Endodermal cell (in vitro differentiated cells): ENCODE results near the gene PXDN. TPM values are rescaled to one million over a fixed set of nuclear protein-coding genes. Genes with fewer than 3 reads are reported as not detected.

Experiments
- DNase-seq: peaks from one replicate; pipeline ENCODE4 v3.0.0-alpha.2; 2017
- H3K27ac ChIP-seq: 2 replicates; pipeline ENCODE4 v1.5.1; 2013; ENCODE audit warnings: mild to moderate bottlenecking, low read depth, low read length, moderate library complexity
- H3K27me3 ChIP-seq: 2 replicates; pipeline ENCODE4 v1.6.1; 2013; ENCODE audit warnings: mild to moderate bottlenecking, low read length, moderate library complexity; ENCODE audit not compliant: insufficient read depth, control insufficient read depth, poor library complexity, severe bottlenecking
- H3K36me3 ChIP-seq: 2 replicates; pipeline ENCODE4 v1.7.0; 2013; ENCODE audit warnings: mild to moderate bottlenecking, low read length, moderate library complexity; ENCODE audit not compliant: control insufficient read depth, insufficient read depth
- H3K4me1 ChIP-seq: one replicate; pipeline ENCODE4 v1.7.0; 2013; ENCODE audit warnings: low read length; ENCODE audit not compliant: control insufficient read depth, insufficient read depth
- H3K4me3 ChIP-seq: 2 replicates; pipeline ENCODE4 v1.5.1; 2013; ENCODE audit warnings: mild to moderate bottlenecking, low read length, moderate library complexity
- H3K9ac ChIP-seq: 2 replicates; pipeline ENCODE4 v1.6.1; 2013; ENCODE audit warnings: mild to moderate bottlenecking, low read length, moderate library complexity; ENCODE audit not compliant: poor library complexity, severe bottlenecking; ENCODE audit errors: extremely low read depth
- H3K9me3 ChIP-seq: 2 replicates; pipeline ENCODE4 v1.6.1; 2013; ENCODE audit warnings: mild to moderate bottlenecking, low read length, moderate library complexity; ENCODE audit not compliant: control insufficient read depth
- H3K27ac Mint-ChIP-seq: 2 replicates; pipeline ENCODE4 v1.8.0; 2020; ENCODE audit warnings: mixed read lengths
- H3K27me3 Mint-ChIP-seq: 2 replicates; pipeline ENCODE4 v1.8.0; 2021; ENCODE audit warnings: mild to moderate bottlenecking, mixed read lengths; ENCODE audit not compliant: insufficient read depth
- H3K36me3 Mint-ChIP-seq: 2 replicates; pipeline ENCODE4 v1.8.0; 2020; ENCODE audit warnings: low read depth, mixed read lengths
- H3K4me1 Mint-ChIP-seq: 2 replicates; pipeline ENCODE4 v1.8.0; 2020; ENCODE audit warnings: mixed read lengths
- H3K4me3 Mint-ChIP-seq: 2 replicates; pipeline ENCODE4 v1.8.0; 2020; ENCODE audit warnings: mild to moderate bottlenecking, moderate library complexity, mixed read lengths
- H3K9me3 Mint-ChIP-seq: 2 replicates; pipeline ENCODE4 v1.8.0; 2020; ENCODE audit warnings: mild to moderate bottlenecking, mixed read lengths
- CTCF ChIP-seq: fragments of 200-600 bp; sonication (generic); conservative IDR thresholded peaks from 2 replicates; pipeline ENCODE4 v1.5.0; 2021; ENCODE audit warnings: antibody characterized with exemption, mild to moderate bottlenecking
- WGBS, 2 experiments: methylation state at CpG; one replicate each; pipeline versions ENCODE4 v1.1.5 to v1.1.7; 2013; ENCODE audit warnings: missing lambda C conversion rate in 2 of 2, mixed read lengths in 1 of 2; ENCODE audit not compliant: insufficient coverage in 1 of 2, insufficient read length in 1 of 2; 5-methylcytosine and 5-hydroxymethylcytosine counted together
- total RNA-seq, 2 donors: library from RNA; stranded (reverse); fragmentation: NEBNext Ultra II Directional in 1 of 2; extraction: Animal tissue kit (Norgen Biotek cat#: 25700) in 1 of 2; gene quantifications; 2 replicates in 1 of 2; 3 replicates in 1 of 2; pipeline ENCODE4 v1.2.1, GENCODE V29; 2021

Gene PXDN
- total RNA-seq, 2 donors from 2014 or later, result 212 to 247 TPM

GRCh38 chr2:1609040-1609439 is 135.3 kb downstream of the PXDN start:
- H3K27me3 Mint-ChIP-seq, result peaks cover 53% of the 10 kb centered on the region
- no peak overlapping the region for H3K9ac ChIP-seq
- H3K4me1 ChIP-seq, result peaks cover 5% of the 10 kb centered on the region
- H3K4me1 Mint-ChIP-seq, result peaks cover 16% of the 10 kb centered on the region
- H3K4me3 Mint-ChIP-seq, result no peak overlapping the region
- peaks cover 6% of the 10 kb centered on the region for H3K27me3 ChIP-seq
- no peak overlapping the region for H3K27ac ChIP-seq
- DNase-seq, result no peak
- no peaks in the 10 kb centered on the region for H3K36me3 ChIP-seq
- no peak for TF ChIP-seq CTCF
- WGBS, 2 experiments, result 80 to 84% methylated on average over 1 to 3 of the region's 3 CpGs
- H3K4me3 ChIP-seq, result no peak overlapping the region
- no peaks in the 10 kb centered on the region for H3K9me3 Mint-ChIP-seq
- no peaks in the 10 kb centered on the region for H3K9me3 ChIP-seq
- no peak overlapping the region for H3K27ac Mint-ChIP-seq
- no peaks in the 10 kb centered on the region for H3K36me3 Mint-ChIP-seq

- Mint-ChIP-seq H3K4me3 (no peak overlapping the region), H3K36me3 (no peaks in the 10 kb centered on the region), H3K27ac (no peak overlapping the region), H3K9me3 (no peaks in the 10 kb centered on the region), H3K4me1 (peaks cover 10% of the 10 kb centered on the region), H3K27me3 (peaks cover 43% of the 10 kb centered on the region)
- Histone ChIP-seq H3K4me3 (no peak overlapping the region), H3K36me3 (no peaks in the 10 kb centered on the region), H3K9me3 (no peaks in the 10 kb centered on the region), H3K27ac (no peak overlapping the region), H3K27me3 (peaks cover 6% of the 10 kb centered on the region), H3K9ac (no peak overlapping the region), H3K4me1 (peaks cover 5% of the 10 kb centered on the region)
- TF ChIP-seq CTCF, result no peak
- 86 to 95% methylated on average over 9 to 10 of the region's 11 CpGs for WGBS, 2 experiments
- DNase-seq, result no peak
These were observed 136.2 kb downstream of the PXDN start for GRCh38 chr2:1607971-1608688.

- peaks cover 36% of the 10 kb centered on the region for H3K27me3 Mint-ChIP-seq
- no peak overlapping the region for H3K27ac ChIP-seq
These were observed 136.9 kb downstream of the PXDN start for GRCh38 chr2:1607236-1607920.

More at GRCh38 chr2:1607236-1607920, 136.9 kb downstream of the PXDN start:
- no peak for DNase-seq
- H3K36me3 ChIP-seq, result no peaks in the 10 kb centered on the region
- peaks cover 5% of the 10 kb centered on the region for H3K4me1 ChIP-seq
- H3K9me3 ChIP-seq, result no peaks in the 10 kb centered on the region
- no peak overlapping the region for H3K27ac Mint-ChIP-seq
- peaks cover 10% of the 10 kb centered on the region for H3K4me1 Mint-ChIP-seq
- no peaks in the 10 kb centered on the region for H3K9me3 Mint-ChIP-seq
- no peak overlapping the region for H3K9ac ChIP-seq
- no peaks in the 10 kb centered on the region for H3K36me3 Mint-ChIP-seq
- TF ChIP-seq CTCF, result no peak
- no peak overlapping the region for H3K4me3 Mint-ChIP-seq
- H3K4me3 ChIP-seq, result no peak overlapping the region
- H3K27me3 ChIP-seq, result peaks cover 6% of the 10 kb centered on the region
- 69 to 86% methylated on average over 2 to 7 of the region's 7 CpGs for WGBS, 2 experiments
